HEK293T (cell line): ENCODE data around the gene TPK1.

Experiments used
- FOXA1 ChIP-seq: fragments of 450-650 bp; IDR thresholded peaks from 2 replicates; pipeline ENCODE4 v1.6.1; 2016; ENCODE audit warnings: mild to moderate bottlenecking
- FOXM1 ChIP-seq: fragments of 450-650 bp; IDR thresholded peaks from 2 replicates; pipeline ENCODE4 v1.6.1; 2017; ENCODE audit warnings: mild to moderate bottlenecking, borderline replicate concordance
- SUZ12 ChIP-seq: fragments of 450-650 bp; IDR thresholded peaks from 2 replicates; pipeline ENCODE4 v1.6.1; 2016; ENCODE audit warnings: mild to moderate bottlenecking

- TF ChIP-seq FOXA1, result no peak
- TF ChIP-seq FOXM1, result no peak
- TF ChIP-seq SUZ12, result no peak
Measured at GRCh38 chr7:144866189-144866588, 30.3 kb upstream of the TPK1 start.
